HG02884 (cell line): ENCODE results near the gene PGGT1B.
"Not testable (repeated sequence)": the region's sequence is repeated elsewhere in the genome, so short reads cannot be mapped to it uniquely, and the experiment has no call there.

Experiments
- ATAC-seq: cut with Tn5 transposase; IDR thresholded peaks from one replicate; pipeline ENCODE4 v1.9.1; 2021; ENCODE audit warnings: mild to moderate bottlenecking, moderate library complexity; ENCODE audit not compliant: unreplicated experiment

Gene PGGT1B

DNA sequence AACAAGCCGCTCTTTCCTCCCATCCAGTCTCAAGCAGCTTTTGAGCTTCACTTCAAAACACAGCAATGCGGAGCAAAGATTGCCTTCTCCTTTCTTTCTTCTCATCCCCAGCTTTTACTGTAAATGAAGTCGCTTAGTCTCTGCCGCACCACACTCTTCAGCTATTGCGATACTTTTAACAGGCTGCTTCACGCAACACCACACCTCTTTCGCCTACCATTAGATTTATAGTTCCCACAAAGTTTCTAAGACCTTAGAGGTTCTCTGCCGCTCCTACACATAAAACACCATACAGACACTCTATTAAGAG, 711 bp downstream of the PGGT1B start:
- ATAC-seq = peak; percentile 34

DNA sequence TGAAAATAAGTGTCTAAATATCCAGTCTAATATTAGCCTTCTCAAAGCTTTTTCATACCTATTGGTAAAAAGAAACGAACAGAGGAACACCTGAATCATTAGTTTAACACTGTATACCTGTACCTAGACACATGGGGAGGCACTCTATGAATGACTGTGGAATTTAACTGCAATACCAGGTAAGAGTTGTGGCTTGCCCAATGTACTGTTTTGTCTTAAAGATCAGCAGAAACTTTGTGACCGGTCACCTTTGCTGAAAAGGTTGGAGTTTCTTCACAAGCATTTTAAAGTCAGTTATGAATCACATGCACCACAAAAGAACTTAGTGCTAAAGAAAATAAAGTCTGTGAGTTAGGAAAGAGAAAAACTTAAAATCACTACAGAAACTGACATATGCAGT, 2.4 kb downstream of the PGGT1B start:
- no peak for ATAC-seq

- ATAC-seq = no peak
Measured at GRCh38 chr5:115257981-115258380, 4.7 kb downstream of the PGGT1B start.

GRCh38 chr5:115249379-115249778, 13.3 kb downstream of the PGGT1B start:
- ATAC-seq = not testable (repeated sequence)

DNA sequence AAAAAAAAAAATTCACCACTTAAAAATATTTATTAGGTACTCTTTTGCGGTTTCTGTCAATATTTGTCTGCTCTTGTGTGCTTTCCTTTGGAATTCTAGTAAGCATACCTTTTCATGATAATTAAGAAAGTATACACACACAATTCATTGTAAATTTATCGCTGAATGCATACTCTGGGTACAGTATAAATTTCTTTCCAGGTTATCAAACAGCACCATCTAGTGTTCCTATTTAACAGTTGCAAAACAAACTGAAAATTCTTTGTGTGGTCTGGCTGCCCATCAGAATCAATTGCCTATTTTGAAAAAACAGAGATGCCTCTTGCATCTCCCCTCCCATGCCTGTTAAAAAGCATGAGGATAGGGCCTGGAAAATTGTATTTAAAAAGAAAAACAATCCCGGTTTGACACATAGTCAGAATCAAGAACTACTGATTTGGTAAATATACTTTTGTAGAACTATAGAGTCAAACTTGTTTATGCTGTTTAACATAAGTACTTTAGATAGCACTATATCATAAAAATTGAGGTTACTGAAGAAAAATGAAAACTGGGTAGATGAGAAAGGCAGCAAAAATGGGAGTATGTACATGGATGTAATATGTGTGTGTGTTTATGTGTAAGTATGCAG, 16.2 kb downstream of the PGGT1B start:
- ATAC-seq = peak; percentile 60

DNA sequence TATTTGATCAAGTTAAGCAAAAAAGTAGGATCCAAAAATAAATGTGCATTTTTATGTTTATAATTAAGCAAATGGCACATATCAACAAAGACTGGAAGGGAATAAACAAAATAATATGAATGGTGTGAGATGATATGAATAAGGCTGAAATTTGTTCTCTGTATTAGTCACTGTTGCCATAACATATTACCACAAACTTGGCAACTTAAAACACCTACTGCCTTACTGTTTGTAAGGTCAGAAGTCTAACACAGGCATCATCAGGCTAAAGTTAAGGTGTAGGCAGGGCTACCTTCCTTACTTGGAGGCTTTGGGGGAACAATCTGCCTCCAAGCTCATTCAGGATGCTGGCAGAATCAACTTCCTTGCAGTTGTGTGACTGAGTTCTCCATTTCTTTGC, 19.3 kb downstream of the PGGT1B start:
- ATAC-seq = peak; percentile 87

- ATAC-seq = no peak
Measured at GRCh38 chr5:115241881-115242642, 20.6 kb downstream of the PGGT1B start.

DNA sequence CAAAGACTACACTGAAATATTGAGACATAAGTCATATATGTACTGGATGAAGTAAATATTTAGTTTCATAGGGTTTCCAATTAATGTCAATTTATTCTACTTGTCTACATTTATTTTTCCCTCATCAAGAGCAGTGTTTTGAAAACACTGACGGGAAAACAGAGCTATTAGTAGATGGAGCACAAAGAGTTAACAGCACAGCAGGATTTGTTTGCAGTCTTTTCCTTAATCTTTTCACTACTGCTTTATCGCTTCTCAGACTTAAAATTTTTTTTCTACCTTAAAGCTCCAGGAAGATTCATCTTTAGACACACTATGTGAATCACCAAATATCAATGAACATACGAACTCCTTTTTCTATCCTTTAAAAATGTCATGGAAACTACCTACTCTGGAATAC, 25.6 kb downstream of the PGGT1B start:
- ATAC-seq = no peak

- no peak for ATAC-seq
Measured at GRCh38 chr5:115236599-115236998, 26.1 kb downstream of the PGGT1B start.

GRCh38 chr5:115231598-115231997, 31.1 kb downstream of the PGGT1B start:
- no peak for ATAC-seq

GRCh38 chr5:115229606-115230005, 33.1 kb downstream of the PGGT1B start:
- ATAC-seq = no peak

- ATAC-seq = no peak
Measured at GRCh38 chr5:115227281-115227680, 35.4 kb downstream of the PGGT1B start.

- no peak for ATAC-seq
Measured at GRCh38 chr5:115214541-115214940, 48.1 kb downstream of the PGGT1B start.

GRCh38 chr5:115209279-115209678, 53.4 kb downstream of the PGGT1B start:
- peak; percentile 100 for ATAC-seq

DNA sequence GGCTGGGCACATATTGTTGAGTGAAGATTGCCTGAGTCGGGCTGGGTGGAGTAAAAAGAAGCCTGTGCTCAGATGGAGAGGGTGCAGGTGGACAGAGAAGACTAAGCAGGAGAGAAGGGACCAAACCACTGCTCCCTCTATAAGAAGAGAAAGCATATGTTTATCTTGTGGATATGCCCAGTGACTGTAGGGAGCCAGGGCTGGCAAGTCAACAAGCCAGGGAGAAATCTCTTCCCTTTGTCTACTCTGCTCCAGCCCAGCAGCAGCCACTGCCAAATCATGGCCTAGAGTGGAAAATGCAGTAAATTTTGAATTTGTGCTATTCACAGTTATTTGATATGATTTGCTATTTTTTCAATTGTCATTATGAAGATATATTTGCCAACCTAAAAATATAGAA, 59.7 kb downstream of the PGGT1B start:
- no peak for ATAC-seq

DNA sequence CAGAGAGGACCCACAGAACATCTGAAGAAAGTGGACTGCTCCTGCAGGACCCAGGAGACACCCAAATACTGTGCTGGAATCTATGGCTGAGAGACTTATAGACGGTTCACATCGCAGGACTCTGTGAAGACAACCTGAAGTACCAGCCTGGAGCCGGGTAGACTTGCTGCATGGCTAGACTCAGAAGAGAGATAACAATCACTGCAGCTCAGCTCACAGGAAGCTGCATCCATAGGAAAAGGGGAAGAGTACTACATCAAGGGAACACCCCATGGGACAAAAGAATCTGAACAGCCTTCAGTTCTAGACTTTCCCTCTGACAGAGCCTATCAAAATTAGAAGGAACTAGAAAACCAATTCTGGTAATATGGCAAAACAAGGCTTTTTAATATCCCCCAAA, 66.5 kb downstream of the PGGT1B start:
- no peak for ATAC-seq

DNA sequence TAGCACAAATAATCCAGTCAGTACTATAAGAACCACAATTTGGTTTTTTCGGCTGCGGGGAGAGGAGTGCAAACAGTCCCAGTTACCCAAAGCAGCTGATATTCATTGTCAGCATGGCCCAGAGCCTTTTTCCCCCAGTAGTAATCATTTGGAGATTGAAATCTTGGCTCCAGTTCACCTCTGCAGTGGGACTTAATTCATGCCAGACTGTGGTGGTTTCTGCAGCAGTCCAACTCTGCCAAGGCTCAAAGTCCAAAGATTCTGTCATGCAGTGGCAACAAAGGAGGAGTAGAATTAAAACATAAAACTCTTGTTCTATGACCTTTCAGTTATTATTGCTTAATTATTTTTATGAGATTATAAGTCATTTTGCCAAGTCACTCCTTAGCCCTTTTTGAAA, 68.0 kb downstream of the PGGT1B start:
- no peak for ATAC-seq

DNA sequence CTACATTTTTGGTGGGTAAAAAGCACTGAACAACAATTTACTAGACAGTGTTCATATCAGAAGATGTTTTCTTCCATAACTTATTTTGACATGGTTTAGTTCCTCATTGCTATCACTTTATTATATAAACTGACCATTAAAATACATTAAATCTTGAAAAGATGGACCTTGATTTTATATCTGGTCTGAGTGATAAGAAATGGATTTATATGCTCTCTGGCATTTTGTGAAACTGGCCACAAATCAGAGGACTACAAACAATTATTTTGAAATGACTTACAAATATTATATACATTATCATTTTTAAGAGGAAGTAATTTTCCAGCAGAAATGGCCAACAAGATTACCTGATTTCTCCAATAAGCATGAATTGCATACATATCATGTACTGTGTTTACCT, 69.4 kb downstream of the PGGT1B start:
- ATAC-seq = no peak

- ATAC-seq = no peak
Measured at GRCh38 chr5:115192098-115192497, 70.6 kb downstream of the PGGT1B start.

DNA sequence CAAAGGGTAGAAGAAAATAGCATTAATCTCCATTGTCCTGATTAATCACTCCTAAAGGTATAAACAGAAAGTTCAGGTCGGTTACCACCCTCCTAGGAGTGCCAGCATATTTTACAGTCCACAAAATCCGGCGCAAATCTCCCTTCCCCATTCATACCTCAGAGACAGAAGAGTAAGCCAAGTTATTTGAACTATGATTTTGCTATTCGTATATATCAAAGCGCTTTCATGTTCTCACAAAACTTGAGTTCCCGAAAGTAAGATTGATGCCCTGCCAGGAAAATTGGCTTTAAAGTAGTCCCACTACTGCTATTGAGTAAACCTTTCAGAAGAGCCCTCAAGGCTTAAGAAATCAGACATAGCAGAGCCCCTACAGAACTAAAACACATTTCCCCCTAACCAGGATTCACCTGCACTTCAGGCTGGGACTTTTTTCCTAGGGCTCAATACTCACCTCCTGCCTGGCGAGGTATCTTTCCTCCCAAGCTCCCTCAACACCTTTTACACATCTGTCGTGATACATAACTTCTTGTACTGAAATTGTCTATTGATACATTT, 71.1 kb downstream of the PGGT1B start:
- no peak for ATAC-seq

- ATAC-seq = no peak
Measured at GRCh38 chr5:115190388-115190787, 72.3 kb downstream of the PGGT1B start.

- no peak for ATAC-seq
Measured at GRCh38 chr5:115189866-115190265, 72.8 kb downstream of the PGGT1B start.

- ATAC-seq = no peak
Measured at GRCh38 chr5:115186794-115187193, 75.9 kb downstream of the PGGT1B start.
